Neural cell (in vitro differentiated cells): ENCODE data around the gene CYP4F8. TPM values are rescaled to one million over a fixed set of nuclear protein-coding genes. Genes with fewer than 3 reads are reported as not detected.

ENCODE experiments used
- H2AFZ ChIP-seq: fragments of 200-600, 300-800 bp; sonication (generic), shearing (Covaris generic); 2 replicates; pipeline ENCODE4 v1.6.0; 2014; ENCODE audit warnings: low read depth, mild to moderate bottlenecking, antibody characterized with exemption, low read length, moderate library complexity
- H3F3A ChIP-seq: fragments of 200-600 bp; shearing (Covaris generic); 2 replicates; pipeline ENCODE4 v1.6.1; 2016; ENCODE audit warnings: mild to moderate bottlenecking, moderate library complexity, mixed read lengths, antibody characterized with exemption, low read length; ENCODE audit not compliant: insufficient read depth, poor library complexity, severe bottlenecking
- H3K27ac ChIP-seq: fragments of 200-600, 300-800 bp; sonication (generic), shearing (Covaris generic); 2 replicates; pipeline ENCODE4 v1.5.1; 2014; ENCODE audit warnings: mild to moderate bottlenecking, low read length, moderate library complexity
- H3K27me3 ChIP-seq: fragments of 300-800, 200-600 bp; sonication (generic), shearing (Covaris generic); 2 replicates; pipeline ENCODE4 v1.6.0; 2014; ENCODE audit warnings: mild to moderate bottlenecking, low read depth, low read length, moderate library complexity; ENCODE audit not compliant: insufficient read depth
- H3K36me3 ChIP-seq: fragments of 300-800, 200-600 bp; sonication (generic), shearing (Covaris generic); 2 replicates; pipeline ENCODE4 v1.5.1; 2014; ENCODE audit warnings: mild to moderate bottlenecking, antibody characterized with exemption, low read length, moderate library complexity; ENCODE audit not compliant: insufficient read depth
- H3K4me2 ChIP-seq: fragments of 300-800, 200-600 bp; sonication (generic), shearing (Covaris generic); 2 replicates; pipeline ENCODE4 v1.6.0; 2014; ENCODE audit warnings: mild to moderate bottlenecking, low read length
- H3K4me3 ChIP-seq: fragments of 300-800, 200-600 bp; sonication (generic), shearing (Covaris generic); 2 replicates; pipeline ENCODE4 v1.5.1; 2014; ENCODE audit warnings: mild to moderate bottlenecking, low read length, moderate library complexity
- H3K79me2 ChIP-seq: fragments of 200-600 bp; shearing (Covaris generic); replicated peaks from 2 replicates; pipeline ENCODE4 v1.6.0; 2014; ENCODE audit warnings: mild to moderate bottlenecking, low read length, moderate library complexity; ENCODE audit not compliant: insufficient read depth
- H3K9ac ChIP-seq: fragments of 300-800, 200-600 bp; sonication (generic), shearing (Covaris generic); 2 replicates; pipeline ENCODE4 v1.6.1; 2016; ENCODE audit warnings: mild to moderate bottlenecking, low read length, mixed read lengths
- H3K9me2 ChIP-seq: fragments of 200-600 bp; shearing (Covaris generic); 2 replicates; pipeline ENCODE4 v1.6.1; 2016; ENCODE audit warnings: mild to moderate bottlenecking, low read length, mixed read lengths; ENCODE audit not compliant: insufficient read depth
- H3K9me3 ChIP-seq: fragments of 200-600, 300-800 bp; sonication (generic), shearing (Covaris generic); 2 replicates; pipeline ENCODE4 v1.6.1; 2016; ENCODE audit warnings: mild to moderate bottlenecking, mixed run types, low read length, moderate library complexity, mixed read lengths
- H4K20me1 ChIP-seq: fragments of 200-600 bp; shearing (Covaris generic); 2 replicates; pipeline ENCODE4 v1.6.1; 2016; ENCODE audit warnings: mild to moderate bottlenecking, mixed run types; ENCODE audit not compliant: insufficient read depth
- EP300 ChIP-seq: fragments of 450-650 bp; conservative IDR thresholded peaks from 2 replicates; pipeline ENCODE4 v1.6.1; 2014; ENCODE audit warnings: antibody characterized with exemption, mild to moderate bottlenecking, moderate library complexity; ENCODE audit not compliant: poor library complexity, severe bottlenecking
- EZH2 ChIP-seq: fragments of 200-600, 300-800 bp; shearing (Covaris generic), sonication (generic); IDR thresholded peaks from 2 replicates; pipeline ENCODE4 v1.6.1; 2014; ENCODE audit warnings: antibody characterized with exemption, low read length, borderline replicate concordance, mild to moderate bottlenecking; ENCODE audit not compliant: insufficient read depth, poor library complexity, severe bottlenecking
- MXI1 ChIP-seq: fragments of 450-650 bp; conservative IDR thresholded peaks from 2 replicates; pipeline ENCODE4 v1.6.1; 2014; ENCODE audit warnings: antibody characterized with exemption, mild to moderate bottlenecking; ENCODE audit not compliant: poor library complexity, severe bottlenecking
- POLR2AphosphoS5 ChIP-seq: IDR thresholded peaks from 2 replicates; pipeline ENCODE4 v1.6.1; 2012
- RAD21 ChIP-seq: fragments of 450-650 bp; conservative IDR thresholded peaks from 2 replicates; pipeline ENCODE4 v1.6.1; 2014; ENCODE audit warnings: antibody characterized with exemption, mild to moderate bottlenecking, moderate library complexity
- SMC3 ChIP-seq: fragments of 450-650 bp; conservative IDR thresholded peaks from 2 replicates; pipeline ENCODE4 v1.6.1; 2014; ENCODE audit warnings: antibody characterized with exemption, mild to moderate bottlenecking, moderate library complexity; ENCODE audit not compliant: poor library complexity
- TAF1 ChIP-seq: IDR thresholded peaks from 2 replicates; pipeline ENCODE4 v1.6.1; 2012; ENCODE audit warnings: low read depth
- polyA plus RNA-seq: library from polyadenylated mRNA; depleted of rRNA; stranded (reverse); fragments of >200 nt; gene quantifications from 2 replicates; pipeline ENCODE4 v1.2.3, GENCODE V29; 2014
- TF ChIP-seq, protein P1 (sequence below): IDR thresholded peaks from 2 replicates; pipeline ENCODE4 v1.6.1; 2012; ENCODE audit warnings: borderline replicate concordance
- TF ChIP-seq, protein P2 (sequence below): fragments of 450-650 bp; IDR thresholded peaks from 2 replicates; pipeline ENCODE4 v1.5.1; 2014; ENCODE audit warnings: antibody characterized with exemption, mild to moderate bottlenecking, moderate library complexity; ENCODE audit not compliant: poor library complexity, severe bottlenecking

CYP4F8 gene
- polyA plus RNA-seq, 1 donor from 2014 or later, result not detected

DNA sequence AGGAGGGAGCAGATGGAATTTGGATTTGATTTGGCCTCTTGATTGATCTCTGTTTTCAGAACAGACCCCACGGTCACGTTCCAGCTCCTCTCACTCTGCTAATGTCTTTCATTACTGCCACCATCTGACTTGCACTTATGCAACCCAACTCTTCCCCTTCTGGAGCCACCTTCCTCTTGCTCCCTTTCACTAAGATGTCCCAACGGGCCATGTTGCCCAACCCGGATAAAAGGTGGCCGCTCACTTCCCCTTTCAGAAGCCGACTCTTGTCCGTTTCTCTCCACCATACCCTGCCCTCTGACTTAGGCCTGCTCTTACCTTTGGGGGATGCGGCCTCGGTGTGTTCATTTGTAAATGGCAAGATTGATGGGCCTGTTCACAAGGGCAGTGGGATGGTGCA lies 27.4 kb upstream of the CYP4F8 start:
- Histone ChIP-seq H2AFZ (no peak overlapping the region), H3K4me3 (no peak overlapping the region), H3K9me2 (no peaks in the 10 kb centered on the region), H3K4me2 (no peak overlapping the region), H3K27ac (no peak overlapping the region), H3K36me3 (no peaks in the 10 kb centered on the region), H3F3A (no peaks in the 10 kb centered on the region), H3K9me3 (peaks cover 4% of the 10 kb centered on the region), H3K79me2 (no peaks in the 10 kb centered on the region), H4K20me1 (no peaks in the 10 kb centered on the region), H3K27me3 (no peaks in the 10 kb centered on the region), H3K9ac (no peak overlapping the region)
- no peak for TF ChIP-seq TAF1
- TF ChIP-seq MXI1, result no peak
- TF ChIP-seq EP300, result no peak
- TF ChIP-seq SMC3, result no peak
- TF ChIP-seq RAD21, result no peak
- TF ChIP-seq POLR2AphosphoS5, result no peak
- TF ChIP-seq EZH2, result no peak
- TF ChIP-seq, protein P1, sequence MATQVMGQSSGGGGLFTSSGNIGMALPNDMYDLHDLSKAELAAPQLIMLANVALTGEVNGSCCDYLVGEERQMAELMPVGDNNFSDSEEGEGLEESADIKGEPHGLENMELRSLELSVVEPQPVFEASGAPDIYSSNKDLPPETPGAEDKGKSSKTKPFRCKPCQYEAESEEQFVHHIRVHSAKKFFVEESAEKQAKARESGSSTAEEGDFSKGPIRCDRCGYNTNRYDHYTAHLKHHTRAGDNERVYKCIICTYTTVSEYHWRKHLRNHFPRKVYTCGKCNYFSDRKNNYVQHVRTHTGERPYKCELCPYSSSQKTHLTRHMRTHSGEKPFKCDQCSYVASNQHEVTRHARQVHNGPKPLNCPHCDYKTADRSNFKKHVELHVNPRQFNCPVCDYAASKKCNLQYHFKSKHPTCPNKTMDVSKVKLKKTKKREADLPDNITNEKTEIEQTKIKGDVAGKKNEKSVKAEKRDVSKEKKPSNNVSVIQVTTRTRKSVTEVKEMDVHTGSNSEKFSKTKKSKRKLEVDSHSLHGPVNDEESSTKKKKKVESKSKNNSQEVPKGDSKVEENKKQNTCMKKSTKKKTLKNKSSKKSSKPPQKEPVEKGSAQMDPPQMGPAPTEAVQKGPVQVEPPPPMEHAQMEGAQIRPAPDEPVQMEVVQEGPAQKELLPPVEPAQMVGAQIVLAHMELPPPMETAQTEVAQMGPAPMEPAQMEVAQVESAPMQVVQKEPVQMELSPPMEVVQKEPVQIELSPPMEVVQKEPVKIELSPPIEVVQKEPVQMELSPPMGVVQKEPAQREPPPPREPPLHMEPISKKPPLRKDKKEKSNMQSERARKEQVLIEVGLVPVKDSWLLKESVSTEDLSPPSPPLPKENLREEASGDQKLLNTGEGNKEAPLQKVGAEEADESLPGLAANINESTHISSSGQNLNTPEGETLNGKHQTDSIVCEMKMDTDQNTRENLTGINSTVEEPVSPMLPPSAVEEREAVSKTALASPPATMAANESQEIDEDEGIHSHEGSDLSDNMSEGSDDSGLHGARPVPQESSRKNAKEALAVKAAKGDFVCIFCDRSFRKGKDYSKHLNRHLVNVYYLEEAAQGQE, result no peak
- TF ChIP-seq, protein P2, sequence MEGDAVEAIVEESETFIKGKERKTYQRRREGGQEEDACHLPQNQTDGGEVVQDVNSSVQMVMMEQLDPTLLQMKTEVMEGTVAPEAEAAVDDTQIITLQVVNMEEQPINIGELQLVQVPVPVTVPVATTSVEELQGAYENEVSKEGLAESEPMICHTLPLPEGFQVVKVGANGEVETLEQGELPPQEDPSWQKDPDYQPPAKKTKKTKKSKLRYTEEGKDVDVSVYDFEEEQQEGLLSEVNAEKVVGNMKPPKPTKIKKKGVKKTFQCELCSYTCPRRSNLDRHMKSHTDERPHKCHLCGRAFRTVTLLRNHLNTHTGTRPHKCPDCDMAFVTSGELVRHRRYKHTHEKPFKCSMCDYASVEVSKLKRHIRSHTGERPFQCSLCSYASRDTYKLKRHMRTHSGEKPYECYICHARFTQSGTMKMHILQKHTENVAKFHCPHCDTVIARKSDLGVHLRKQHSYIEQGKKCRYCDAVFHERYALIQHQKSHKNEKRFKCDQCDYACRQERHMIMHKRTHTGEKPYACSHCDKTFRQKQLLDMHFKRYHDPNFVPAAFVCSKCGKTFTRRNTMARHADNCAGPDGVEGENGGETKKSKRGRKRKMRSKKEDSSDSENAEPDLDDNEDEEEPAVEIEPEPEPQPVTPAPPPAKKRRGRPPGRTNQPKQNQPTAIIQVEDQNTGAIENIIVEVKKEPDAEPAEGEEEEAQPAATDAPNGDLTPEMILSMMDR, result no peak

DNA sequence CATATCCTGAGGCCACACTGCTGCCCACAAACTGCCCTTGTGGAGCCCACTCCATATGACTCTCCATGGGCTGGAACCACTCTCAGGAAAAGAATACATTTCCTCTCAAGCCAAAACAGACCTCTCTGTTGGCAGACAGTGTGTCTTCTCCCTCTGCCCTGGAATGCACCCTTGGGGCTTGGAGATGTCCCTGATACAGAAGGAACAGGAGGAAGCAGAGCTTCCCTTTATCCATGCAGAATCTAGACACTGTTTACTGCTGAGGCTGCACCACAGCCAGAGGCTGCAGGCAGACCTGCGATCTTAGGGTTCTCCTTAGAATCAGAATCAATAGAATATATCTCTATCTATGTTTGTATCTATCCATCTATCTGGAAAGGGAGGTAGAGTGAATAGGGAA lies 26.8 kb upstream of the CYP4F8 start:
- no peak overlapping the region for H2AFZ ChIP-seq
- H3K4me2 ChIP-seq, result no peak overlapping the region
- no peaks in the 10 kb centered on the region for H3F3A ChIP-seq
- H3K27me3 ChIP-seq, result no peaks in the 10 kb centered on the region
- no peaks in the 10 kb centered on the region for H3K9me2 ChIP-seq
- no peak overlapping the region for H3K27ac ChIP-seq
- H3K4me3 ChIP-seq, result no peak overlapping the region
- no peak overlapping the region for H3K9ac ChIP-seq
- peaks cover 4% of the 10 kb centered on the region for H3K9me3 ChIP-seq
- no peaks in the 10 kb centered on the region for H3K79me2 ChIP-seq
- H3K36me3 ChIP-seq, result no peaks in the 10 kb centered on the region
- H4K20me1 ChIP-seq, result no peaks in the 10 kb centered on the region
- no peak for TF ChIP-seq EP300
- TF ChIP-seq, protein P1, result no peak
- TF ChIP-seq, protein P2, result no peak
- no peak for TF ChIP-seq RAD21
- TF ChIP-seq SMC3, result no peak
- TF ChIP-seq EZH2, result no peak
- no peak for TF ChIP-seq MXI1
- no peak for TF ChIP-seq POLR2AphosphoS5
- no peak for TF ChIP-seq TAF1
